K562 (cell line): ENCODE data around the gene NAXE. TPM values are rescaled to one million over a fixed set of nuclear protein-coding genes. Genes with fewer than 3 reads are reported as not detected.

ENCODE experiments used
- ATAC-seq: fragments of 200-7000 bp; cut with Tn5 transposase; 3 replicates; pipeline ENCODE4 v1.9.1; 2020; ENCODE audit warnings: moderate library complexity
- BruUV-seq: library from RNA; stranded (reverse); fragments of 400-500 nt; replicated peaks from 2 replicates; lab custom pipeline; 2021; lab: Mats Ljungman, UMichigan
- CTCF ChIA-PET: fragments of 300-600 bp; formaldehyde crosslinking; extraction: SDS; loops from one replicate; lab custom pipeline; 2021; ENCODE audit warnings: low intra/inter-chr PET ratio; lab: Yijun Ruan, JAX
- POLR2A ChIA-PET: fragments of 300-600, 350-650 bp; sonication (Branson Sonifier 250); formaldehyde crosslinking; extraction: SDS; loops from one replicate; lab custom pipeline; 2021; ENCODE audit warnings: antibody characterized with exemption, inconsistent platforms; lab: Yijun Ruan, JAX
- DNase-seq, 4 experiments: peaks; one replicate each; pipeline versions ENCODE4 v3.0.0 to v3.0.0-alpha.2; 2011 to 2018; ENCODE audit warnings: low spot score in 3 of 4, mixed read lengths in 3 of 4; ENCODE audit errors: extremely low read depth in 1 of 4
- FAIRE-seq: peaks from 2 replicates; lab custom pipeline; 2011; peaks lifted over from hg19 to GRCh38; lab: Jason Lieb, UNC
- H2AFZ ChIP-seq: 2 replicates; pipeline ENCODE4 v1.6.0; 2011; ENCODE audit warnings: low read depth, low read length, control low read depth, inconsistent platforms
- H3K27ac ChIP-seq: fragments of 200-600 bp; 3 replicates; pipeline ENCODE4 v1.8.0; 2011; ENCODE audit warnings: low read depth, mild to moderate bottlenecking, control low read depth, inconsistent platforms, low read length, moderate library complexity, mixed read lengths; ENCODE audit errors: extremely low read depth
- H3K27me3 ChIP-seq, 2 experiments: fragments of 300-600 bp in 1 of 2; 2 replicates in 1 of 2; 3 replicates in 1 of 2; pipeline versions ENCODE4 v1.6.0 to v1.8.0; 2011; ENCODE audit warnings: inconsistent platforms in 2 of 2, low read length in 2 of 2, mild to moderate bottlenecking in 1 of 2, mixed read lengths in 1 of 2, moderate library complexity in 1 of 2; ENCODE audit not compliant: control insufficient read depth in 2 of 2, insufficient read depth in 2 of 2
- H3K36me3 ChIP-seq: fragments of 300-600 bp; 3 replicates; pipeline ENCODE4 v1.8.0; 2011; ENCODE audit warnings: mild to moderate bottlenecking, low read length, inconsistent platforms; ENCODE audit not compliant: control insufficient read depth, insufficient read depth
- H3K4me1 ChIP-seq, 2 experiments: fragments of 200-600 bp in 1 of 2; replicated peaks in 1 of 2; 2 replicates in 1 of 2; 3 replicates in 1 of 2; pipeline versions ENCODE4 v1.5.1 to v1.8.0; 2011; ENCODE audit warnings: inconsistent platforms in 2 of 2, low read length in 2 of 2, mild to moderate bottlenecking in 1 of 2, mixed read lengths in 1 of 2, moderate library complexity in 1 of 2; ENCODE audit not compliant: control insufficient read depth in 2 of 2, insufficient read depth in 2 of 2
- H3K4me2 ChIP-seq: 2 replicates; pipeline ENCODE4 v1.6.1; 2011; ENCODE audit warnings: low read length, control low read depth, inconsistent platforms, mixed read lengths; ENCODE audit not compliant: insufficient read depth
- H3K4me3 ChIP-seq: fragments of 200-600 bp; sonication (generic), shearing (Covaris generic); 2 replicates; pipeline ENCODE4 v1.5.1; 2016; ENCODE audit warnings: control low read depth, inconsistent platforms
- H3K79me2 ChIP-seq: fragments of 200-600 bp; 3 replicates; pipeline ENCODE4 v1.8.0; 2011; ENCODE audit warnings: low read length, inconsistent platforms; ENCODE audit not compliant: control insufficient read depth, insufficient read depth
- H3K9ac ChIP-seq, 2 experiments: 2 replicates each; pipeline versions ENCODE4 v1.6.0 to v1.6.1; 2011; ENCODE audit warnings: low read depth in 2 of 2, low read length in 2 of 2, control low read depth in 1 of 2, inconsistent platforms in 1 of 2, mild to moderate bottlenecking in 1 of 2, mixed read lengths in 1 of 2; ENCODE audit not compliant: insufficient read depth in 1 of 2
- H3K9me1 ChIP-seq: one replicate; pipeline ENCODE4 v1.6.0; 2011; ENCODE audit warnings: inconsistent platforms, mild to moderate bottlenecking, low read length, moderate library complexity; ENCODE audit not compliant: control insufficient read depth, insufficient read depth
- H3K9me3 ChIP-seq: replicated peaks from 2 replicates; pipeline ENCODE4 v1.5.1; 2011; ENCODE audit warnings: low read depth, low read length, inconsistent platforms; ENCODE audit not compliant: control insufficient read depth, insufficient read depth
- H4K20me1 ChIP-seq: replicated peaks from 2 replicates; pipeline ENCODE4 v1.6.1; 2011; ENCODE audit warnings: low read length, inconsistent platforms, mixed read lengths; ENCODE audit not compliant: control insufficient read depth, insufficient read depth
- CHD7 ChIP-seq: fragments of 200-600 bp; sonication (generic); IDR thresholded peaks from one replicate; pipeline ENCODE4 v1.6.1; 2012; ENCODE audit warnings: mild to moderate bottlenecking, low read depth, low read length, inconsistent platforms
- E2F4 ChIP-seq: sonication (generic); formaldehyde crosslinking; IDR thresholded peaks from 2 replicates; pipeline ENCODE4 v1.8.0; 2022; ENCODE audit warnings: mild to moderate bottlenecking, low read depth, missing genetic modification reagents
- E4F1 ChIP-seq: fragments of 250-450 bp; sonication (Bioruptor Pico); IDR thresholded peaks from 2 replicates; pipeline ENCODE4 v1.5.0; 2021; ENCODE audit warnings: mild to moderate bottlenecking, borderline replicate concordance
- PPARD ChIP-seq: fragments of 250-450 bp; sonication (Bioruptor Pico); IDR thresholded peaks from 2 replicates; pipeline ENCODE4 v1.8.0; 2022; ENCODE audit warnings: inconsistent platforms, mild to moderate bottlenecking, moderate library complexity
- STAT5B ChIP-seq: fragments of 250-450 bp; sonication (Bioruptor Pico); IDR thresholded peaks from 2 replicates; pipeline ENCODE4 v1.8.0; 2021; ENCODE audit warnings: mild to moderate bottlenecking, inconsistent platforms
- ZNF644 ChIP-seq: fragments of 200-800 bp; sonication (Bioruptor generic); IDR thresholded peaks from 2 replicates; pipeline ENCODE4 v1.6.1; 2016; ENCODE audit warnings: low read depth, missing genetic modification characterization, missing compliant biosample characterization
- WGBS: fragments of 100-300 bp; shearing (Covaris generic); methylation state at CpG from one replicate; pipeline ENCODE4 v1.1.6; 2016; ENCODE audit warnings: low coverage, mixed read lengths; ENCODE audit not compliant: insufficient coverage; ENCODE audit errors: missing lambda C conversion rate; 5-methylcytosine and 5-hydroxymethylcytosine counted together
- in situ Hi-C: fragments of 300-500 bp; cut with MboI; formaldehyde crosslinking; loops from 4 replicates; pipeline ENCODE4 v1.15.0; 2018; ENCODE audit warnings: inconsistent platforms, mixed read lengths
- intact Hi-C: fragments of 100-400 bp; cut with micrococcal nuclease; formaldehyde crosslinking; loops from 2 replicates; pipeline ENCODE4 v1.14.2; 2022
- polyA plus RNA-seq, 8 experiments: library from polyadenylated mRNA; depleted of rRNA in 4 of 8; stranded (reverse) in 5 of 8; unstranded in 3 of 8; fragments of >200 nt; fragmentation: Nextera tagmentation in 2 of 8; fragmentation: Illumina TruSeq in 1 of 8; extraction: Ambion mirVana in 2 of 8; extraction: Trizol in 1 of 8; gene quantifications; 2 replicates each; pipeline versions ENCODE4 v1.2.1 to v1.2.3, GENCODE V29; 2011 to 2014; ENCODE audit warnings: inconsistent platforms in 1 of 8, missing spikeins in 1 of 8
- total RNA-seq, 7 experiments: library from RNA; depleted of rRNA in 6 of 7; stranded (reverse); fragments of >200 nt in 6 of 7; fragmentation: Illumina TruSeq in 2 of 7; extraction: Trizol in 2 of 7; gene quantifications; 2 replicates each; pipeline versions ENCODE4 v1.2.1 to v1.2.3, GENCODE V29; 2011 to 2021; ENCODE audit warnings: low replicate concordance in 1 of 7

Gene NAXE
- total and polyA plus RNA-seq, 9 of the 15 experiments (the other 6 are each of a cell fraction or from before 2014, with no cell fraction given), result 27.3 to 137 (median 90.0) TPM

DNA sequence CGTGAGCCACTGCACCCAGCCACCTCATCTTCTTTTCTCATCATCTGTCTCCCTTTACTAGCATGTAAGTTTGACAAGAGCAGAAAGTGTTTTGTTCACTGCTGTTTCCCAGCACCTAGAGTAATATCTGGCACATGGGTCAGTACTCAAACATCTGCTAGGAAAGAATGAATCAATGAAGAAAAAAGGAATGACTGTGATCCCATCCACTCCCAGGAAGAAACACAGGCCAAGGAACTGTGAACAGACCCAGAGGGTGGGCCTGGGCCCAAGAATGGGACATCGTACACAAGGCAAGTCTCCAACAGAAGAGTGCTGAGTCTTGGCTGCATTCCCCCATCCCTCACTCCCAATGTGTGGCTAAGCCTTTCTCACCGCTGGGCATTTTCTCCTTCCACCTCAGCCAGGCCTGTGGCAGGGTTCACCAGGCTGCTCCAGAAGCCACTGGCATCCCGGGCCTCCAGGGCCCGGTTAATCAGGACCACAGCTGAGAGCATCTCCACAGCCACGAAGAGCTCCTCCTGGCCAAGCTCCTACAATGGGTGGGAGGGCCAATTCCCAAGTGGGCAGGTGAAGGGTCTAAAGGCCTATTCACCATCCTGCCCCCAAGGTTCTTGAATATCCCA, 37.6 kb upstream of the NAXE start:
- FAIRE-seq, result no peak
- no TSS peak for BruUV-seq
- H3K27me3 ChIP-seq, result no peaks in the 10 kb centered on the region
- no peaks in the 10 kb centered on the region for H4K20me1 ChIP-seq
- H2AFZ ChIP-seq, result no peak overlapping the region
- H3K4me1 ChIP-seq, result no peaks in the 10 kb centered on the region
- no peaks in the 10 kb centered on the region for H3K79me2 ChIP-seq
- WGBS, result 69% methylated on average over 6 of the region's 6 CpGs
- peaks cover 37% of the 10 kb centered on the region; the same call in 2 of the 3 replicates for H3K36me3 ChIP-seq
- DNase-seq, result no peak
- ChIA-PET CTCF (no interaction called here), POLR2A (interaction anchor here (0.7 to 1.1 kb wide), 4 partner anchors 10 to 19 kb away, joined by 3 to 6 read pairs (median 4); partner anchors contain the start of gene IQGAP3)
- no peaks in the 10 kb centered on the region for H3K9me3 ChIP-seq
- no peak for ATAC-seq
- H3K4me2 ChIP-seq, result no peak overlapping the region
- no peaks in the 10 kb centered on the region for H3K9me1 ChIP-seq
- intact Hi-C loops (no loop called here), in situ Hi-C loops (no loop called here)
- H3K9ac ChIP-seq, result peak overlapping the region in 1 of 2 experiments; percentile 24; a peak in 2 of 4 replicates
- no peak overlapping the region for H3K27ac ChIP-seq
- H3K4me3 ChIP-seq, result no peak overlapping the region
- TF ChIP-seq E4F1 (CRISPR knock-in tag) (no peak), ZNF644 (tag) (no peak), CHD7 (no peak), STAT5B (CRISPR knock-in tag) (no peak), E2F4 (CRISPR knock-in tag) (no peak), PPARD (CRISPR knock-in tag) (no peak)
